ENCODE measurements around the gene PYROXD2. TPM values are rescaled to one million over a fixed set of nuclear protein-coding genes. Genes with fewer than 3 reads are reported as not detected.

The PYROXD2 gene
- total RNA-seq, 1 donor from 2014 or later: 2.8 TPM

DNA sequence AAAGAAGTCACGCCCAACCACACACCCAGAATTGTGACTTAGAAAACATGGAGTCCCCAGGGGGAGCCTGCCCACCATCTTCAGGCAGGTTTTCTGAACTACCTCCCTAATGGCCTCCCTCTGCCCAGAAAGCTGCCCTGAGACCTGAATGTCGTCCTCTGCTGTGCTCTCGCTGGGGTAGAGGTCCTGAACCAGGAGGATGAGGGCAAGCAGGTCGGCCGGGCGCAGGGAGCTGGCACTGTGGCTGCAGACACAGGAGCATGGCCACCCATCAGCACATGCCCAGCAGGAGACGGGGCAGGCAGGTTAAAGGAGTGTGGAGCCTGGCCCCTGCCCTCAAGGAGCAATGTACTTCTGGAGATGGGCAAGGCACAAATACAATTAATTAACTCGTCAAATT is 15.4 kb upstream of the PYROXD2 start:
- H3K9me3 Mint-ChIP-seq: peaks cover 11% of the 10 kb centered on the region
- no peak overlapping the region for H3K4me3 Mint-ChIP-seq (ENCODE audit: low read depth)
- intact Hi-C loops (cut with micrococcal nuclease): no loop called here
- H3K27me3 Mint-ChIP-seq (ENCODE audit: low read depth): no peaks in the 10 kb centered on the region
- peaks cover 57% of the 10 kb centered on the region for H3K36me3 Mint-ChIP-seq (ENCODE audit: low read depth)
- DNase-seq (ENCODE audit: low spot score): no peak
- H3K4me1 Mint-ChIP-seq (ENCODE audit: low read depth): no peaks in the 10 kb centered on the region
- H3K27ac Mint-ChIP-seq: no peak overlapping the region

- no peaks in the 10 kb centered on the region for H3K4me1 Mint-ChIP-seq (ENCODE audit: low read depth)
- no peak overlapping the region for H3K27ac Mint-ChIP-seq
- intact Hi-C loops (cut with micrococcal nuclease): no loop called here
- no peaks in the 10 kb centered on the region for H3K27me3 Mint-ChIP-seq (ENCODE audit: low read depth)
- peaks cover 11% of the 10 kb centered on the region for H3K9me3 Mint-ChIP-seq
- peaks cover 49% of the 10 kb centered on the region for H3K36me3 Mint-ChIP-seq (ENCODE audit: low read depth)
- DNase-seq (ENCODE audit: low spot score): no peak
- H3K4me3 Mint-ChIP-seq (ENCODE audit: low read depth): no peak overlapping the region
Observed at GRCh38 chr10:98429320-98430072, 14.5 kb upstream of the PYROXD2 start.

DNA sequence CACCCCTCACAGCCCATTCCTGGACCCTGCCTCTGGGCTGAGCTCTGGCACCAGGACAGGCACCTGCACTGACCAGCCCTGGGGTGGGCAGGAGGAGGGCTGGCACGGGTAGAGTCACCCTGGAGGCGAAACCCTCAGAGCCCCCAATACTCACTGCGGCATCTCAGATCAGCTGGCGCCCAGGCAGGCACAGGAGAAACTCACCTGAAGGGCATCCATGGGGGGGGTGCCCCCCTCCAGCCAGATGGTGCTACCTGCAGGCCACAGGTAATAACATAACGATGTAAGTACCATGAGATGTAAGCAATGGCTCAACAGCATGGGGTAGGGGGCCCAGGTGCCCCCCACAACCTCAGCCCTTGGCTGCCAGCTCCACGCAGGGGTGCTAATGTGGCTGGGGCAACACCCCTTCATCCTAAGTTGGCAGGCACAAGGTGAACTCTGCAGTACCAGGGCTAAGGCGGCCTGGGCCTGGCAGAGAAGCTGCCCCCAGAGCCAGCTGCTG is 12.1 kb upstream of the PYROXD2 start:
- Mint-ChIP-seq H3K27ac (no peak overlapping the region), H3K27me3 (ENCODE audit: low read depth) (no peaks in the 10 kb centered on the region), H3K4me3 (ENCODE audit: low read depth) (no peak overlapping the region), H3K4me1 (ENCODE audit: low read depth) (no peaks in the 10 kb centered on the region), H3K36me3 (ENCODE audit: low read depth) (peaks cover 34% of the 10 kb centered on the region), H3K9me3 (peaks cover 4% of the 10 kb centered on the region)
- DNase-seq (ENCODE audit: low spot score): no peak
- intact Hi-C loops (cut with micrococcal nuclease): no loop called here

GRCh38 chr10:98425511-98426352 is 10.8 kb upstream of the PYROXD2 start:
- intact Hi-C loops (cut with micrococcal nuclease): no loop called here
- Mint-ChIP-seq H3K27ac (no peak overlapping the region), H3K9me3 (no peaks in the 10 kb centered on the region), H3K36me3 (ENCODE audit: low read depth) (peaks cover 25% of the 10 kb centered on the region), H3K4me1 (ENCODE audit: low read depth) (no peaks in the 10 kb centered on the region), H3K4me3 (ENCODE audit: low read depth) (no peak overlapping the region), H3K27me3 (ENCODE audit: low read depth) (no peaks in the 10 kb centered on the region)
- no peak for DNase-seq (ENCODE audit: low spot score)

DNA sequence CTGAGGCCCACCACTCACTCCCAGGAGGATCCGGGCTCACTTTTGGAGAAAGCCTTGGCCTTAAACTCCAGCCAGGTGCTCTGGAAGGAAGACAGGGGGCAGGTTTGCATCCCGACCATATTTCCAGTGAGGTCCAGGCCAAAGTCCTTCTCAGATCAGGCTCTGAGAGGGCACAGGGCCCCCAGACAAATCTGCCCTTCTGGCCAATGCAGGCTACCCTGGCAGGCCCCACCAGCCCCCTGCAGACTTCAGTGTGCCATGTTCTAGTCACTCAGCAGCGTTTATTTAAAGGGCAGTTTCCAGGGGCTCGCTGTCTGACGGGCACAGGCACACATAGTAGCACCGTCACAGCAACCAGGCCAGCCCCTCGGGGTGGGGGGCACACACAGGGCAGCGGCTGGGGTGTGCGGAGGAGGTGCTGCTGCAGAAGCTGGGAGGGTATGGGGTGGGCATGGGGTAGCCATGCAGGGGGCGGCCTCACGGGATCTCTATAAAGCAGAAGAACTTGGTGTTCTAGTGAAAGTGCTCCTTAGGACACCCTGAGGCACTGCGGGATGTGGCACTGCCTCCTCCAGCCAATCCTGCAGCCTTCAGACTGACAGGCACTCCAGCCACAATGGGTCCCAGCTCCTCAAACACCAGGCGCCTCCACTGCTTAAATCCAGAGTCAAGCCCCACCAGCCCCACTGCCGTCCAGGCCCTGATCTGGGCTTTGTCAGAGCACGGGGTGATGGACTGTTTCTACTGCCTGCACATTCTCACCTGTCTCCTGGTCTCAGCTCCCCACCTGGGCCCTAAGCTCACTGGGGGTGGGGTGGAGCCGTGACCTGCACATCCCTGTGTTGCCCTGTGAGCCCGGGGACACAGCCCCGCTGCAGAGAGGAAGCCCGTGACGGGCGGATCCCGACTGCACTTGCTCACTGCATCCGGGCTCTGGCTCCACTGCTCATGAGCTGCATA is 9.6 kb upstream of the PYROXD2 start:
- no peak overlapping the region for H3K27ac Mint-ChIP-seq
- no peaks in the 10 kb centered on the region for H3K4me1 Mint-ChIP-seq (ENCODE audit: low read depth)
- intact Hi-C loops (cut with micrococcal nuclease): no loop called here
- no peak overlapping the region for H3K4me3 Mint-ChIP-seq (ENCODE audit: low read depth)
- no peaks in the 10 kb centered on the region for H3K27me3 Mint-ChIP-seq (ENCODE audit: low read depth)
- peaks cover 26% of the 10 kb centered on the region for H3K36me3 Mint-ChIP-seq (ENCODE audit: low read depth)
- no peaks in the 10 kb centered on the region for H3K9me3 Mint-ChIP-seq
- DNase-seq (ENCODE audit: low spot score): no peak

DNA sequence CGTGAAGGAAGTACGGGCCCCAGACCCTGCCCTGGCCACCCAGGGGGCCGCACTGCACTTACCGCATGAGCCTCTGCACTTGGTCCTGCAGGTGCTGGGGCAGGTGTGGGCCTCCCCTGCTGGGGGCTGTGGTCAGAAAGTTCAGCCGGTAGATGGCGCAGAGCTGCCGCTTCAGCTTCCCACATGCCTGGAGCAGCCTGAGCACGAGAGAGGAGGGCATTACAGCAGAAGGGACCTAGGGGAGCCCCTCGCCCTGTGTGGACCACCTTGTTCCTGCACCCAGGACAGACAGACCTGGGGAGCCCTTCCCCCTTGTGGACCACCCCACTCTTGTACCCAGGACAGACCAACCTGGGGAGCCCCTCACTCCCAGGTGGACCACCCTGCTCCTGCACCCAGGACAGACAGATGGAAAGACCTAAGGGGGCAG is 8.7 kb upstream of the PYROXD2 start:
- Mint-ChIP-seq H3K27ac (no peak overlapping the region), H3K4me1 (ENCODE audit: low read depth) (no peaks in the 10 kb centered on the region), H3K4me3 (ENCODE audit: low read depth) (no peak overlapping the region), H3K27me3 (ENCODE audit: low read depth) (no peaks in the 10 kb centered on the region), H3K9me3 (no peaks in the 10 kb centered on the region), H3K36me3 (ENCODE audit: low read depth) (peaks cover 30% of the 10 kb centered on the region)
- DNase-seq (ENCODE audit: low spot score): no peak
- intact Hi-C loops (cut with micrococcal nuclease): no loop called here

DNA sequence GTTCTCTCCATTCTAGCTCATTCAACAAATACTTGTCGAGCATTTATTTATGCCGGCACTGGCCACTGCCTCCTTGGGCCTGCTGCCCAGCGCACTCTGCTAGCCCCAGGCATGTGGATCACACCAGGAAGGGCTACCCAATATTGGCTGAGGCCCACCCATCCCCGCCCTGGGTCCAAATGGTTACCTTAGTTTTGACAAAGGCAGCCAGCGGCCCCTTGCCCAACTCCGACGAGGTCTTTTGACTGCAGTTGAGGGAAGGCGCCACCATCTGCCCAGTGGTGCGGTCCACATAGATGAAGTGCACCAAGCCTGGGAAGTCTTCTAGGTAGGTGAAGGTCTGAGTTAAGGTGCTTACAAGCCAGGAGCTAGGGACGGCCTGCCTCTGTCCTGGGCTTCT is 7.2 kb upstream of the PYROXD2 start:
- Mint-ChIP-seq H3K36me3 (ENCODE audit: low read depth) (peaks cover 24% of the 10 kb centered on the region), H3K4me3 (ENCODE audit: low read depth) (no peak overlapping the region), H3K4me1 (ENCODE audit: low read depth) (no peaks in the 10 kb centered on the region), H3K27ac (no peak overlapping the region), H3K27me3 (ENCODE audit: low read depth) (no peaks in the 10 kb centered on the region), H3K9me3 (no peaks in the 10 kb centered on the region)
- DNase-seq (ENCODE audit: low spot score): no peak
- intact Hi-C loops (cut with micrococcal nuclease): no loop called here

- intact Hi-C loops (cut with micrococcal nuclease): no loop called here
- Mint-ChIP-seq H3K27ac (no peak overlapping the region), H3K4me1 (ENCODE audit: low read depth) (no peaks in the 10 kb centered on the region), H3K4me3 (ENCODE audit: low read depth) (no peak overlapping the region), H3K36me3 (ENCODE audit: low read depth) (peaks cover 22% of the 10 kb centered on the region), H3K9me3 (no peaks in the 10 kb centered on the region), H3K27me3 (ENCODE audit: low read depth) (no peaks in the 10 kb centered on the region)
- DNase-seq (ENCODE audit: low spot score): no peak
Observed at GRCh38 chr10:98420786-98421185, 5.8 kb upstream of the PYROXD2 start.

GRCh38 chr10:98419469-98420261 is 4.7 kb upstream of the PYROXD2 start:
- peaks cover 25% of the 10 kb centered on the region for H3K36me3 Mint-ChIP-seq (ENCODE audit: low read depth)
- DNase-seq (ENCODE audit: low spot score): no peak
- H3K4me3 Mint-ChIP-seq (ENCODE audit: low read depth): no peak overlapping the region
- H3K9me3 Mint-ChIP-seq: no peaks in the 10 kb centered on the region
- H3K27me3 Mint-ChIP-seq (ENCODE audit: low read depth): no peaks in the 10 kb centered on the region
- H3K27ac Mint-ChIP-seq: no peak overlapping the region
- intact Hi-C loops (cut with micrococcal nuclease): no loop called here
- H3K4me1 Mint-ChIP-seq (ENCODE audit: low read depth): peaks cover 5% of the 10 kb centered on the region

DNA sequence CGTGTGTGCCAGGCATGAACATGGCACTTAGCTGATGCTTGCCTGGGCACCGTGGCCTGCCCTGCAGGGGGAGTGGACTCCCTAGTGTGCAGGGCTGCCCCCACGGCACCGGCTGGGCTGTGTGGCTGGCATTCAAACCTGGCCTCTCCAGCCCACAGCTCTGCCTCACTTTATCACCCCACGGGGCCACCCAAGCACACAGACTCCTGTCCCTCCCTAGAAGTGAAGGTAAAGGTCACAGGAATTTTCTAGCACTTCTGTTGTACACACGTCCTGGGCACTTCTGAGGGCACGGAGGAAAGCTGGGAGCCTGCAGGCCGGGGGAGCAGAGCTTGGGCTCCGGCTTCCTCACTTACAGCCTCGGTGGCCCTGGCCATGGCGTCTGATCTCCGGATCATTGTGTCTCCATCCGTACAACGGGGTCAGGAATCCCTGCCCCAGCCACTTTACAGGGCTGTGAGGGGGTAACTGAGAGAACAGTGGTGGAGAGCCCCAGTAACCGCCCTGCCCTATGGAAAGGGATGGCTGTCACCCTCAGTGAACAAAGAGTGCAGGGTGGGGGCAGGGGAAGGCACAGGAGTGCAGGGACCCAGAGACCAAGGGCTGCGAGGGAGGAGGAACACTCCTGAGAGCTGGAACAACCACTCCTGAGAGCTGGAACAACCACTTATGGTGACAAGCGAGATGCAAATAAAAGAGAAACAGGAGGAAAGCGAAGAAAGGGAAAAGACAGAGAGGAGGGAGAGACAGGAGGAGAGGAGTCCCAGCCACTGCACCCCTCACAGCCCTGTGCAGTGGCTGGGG is 3.9 kb upstream of the PYROXD2 start:
- Mint-ChIP-seq H3K27me3 (ENCODE audit: low read depth) (no peaks in the 10 kb centered on the region), H3K4me3 (ENCODE audit: low read depth) (no peak overlapping the region), H3K4me1 (ENCODE audit: low read depth) (peaks cover 10% of the 10 kb centered on the region), H3K9me3 (no peaks in the 10 kb centered on the region), H3K36me3 (ENCODE audit: low read depth) (peaks cover 25% of the 10 kb centered on the region), H3K27ac (no peak overlapping the region)
- DNase-seq (ENCODE audit: low spot score): no peak
- intact Hi-C loops (cut with micrococcal nuclease): no loop called here

DNA sequence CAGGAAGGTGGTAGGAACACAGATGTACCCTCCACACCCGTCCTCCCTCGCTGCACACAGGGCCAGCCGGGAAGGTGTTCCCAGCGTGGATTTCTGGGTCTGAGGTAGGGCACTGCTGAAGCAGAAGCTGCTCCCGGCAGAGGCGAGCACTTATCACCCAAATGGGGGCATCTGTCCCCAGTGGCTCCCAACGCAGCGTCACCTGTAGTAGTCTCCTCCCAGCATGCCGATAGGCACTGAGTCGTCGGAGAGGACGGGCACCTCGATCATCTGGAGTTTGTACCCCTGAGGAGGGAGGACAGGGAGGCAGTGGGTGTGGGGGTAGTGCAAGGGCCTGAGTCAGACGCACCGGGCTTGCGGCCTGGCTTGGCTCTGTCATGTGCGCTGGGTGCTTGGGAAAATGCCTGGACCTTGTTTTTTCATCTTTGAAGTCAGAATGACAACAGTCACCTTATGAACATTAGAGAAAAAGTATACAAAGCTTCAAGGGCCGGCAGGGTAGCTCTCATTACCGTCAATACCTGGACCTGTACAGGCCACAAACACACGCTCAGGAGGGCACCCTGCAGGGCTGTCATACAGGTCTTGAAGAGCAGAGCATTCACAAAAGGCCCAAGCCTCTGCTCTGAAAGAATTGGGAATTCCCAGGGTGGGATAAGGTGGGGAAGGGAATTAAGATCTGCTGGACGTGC is 3.1 kb upstream of the PYROXD2 start:
- no peak overlapping the region for H3K27ac Mint-ChIP-seq
- H3K4me3 Mint-ChIP-seq (ENCODE audit: low read depth): no peak overlapping the region
- peaks cover 25% of the 10 kb centered on the region for H3K36me3 Mint-ChIP-seq (ENCODE audit: low read depth)
- no peaks in the 10 kb centered on the region for H3K27me3 Mint-ChIP-seq (ENCODE audit: low read depth)
- peaks cover 10% of the 10 kb centered on the region for H3K4me1 Mint-ChIP-seq (ENCODE audit: low read depth)
- no peaks in the 10 kb centered on the region for H3K9me3 Mint-ChIP-seq
- intact Hi-C loops (cut with micrococcal nuclease): no loop called here
- DNase-seq (ENCODE audit: low spot score): no peak

Data from activated T-helper 2 cell treated with anti-CD3 and anti-CD28 coated beads, Interferon-gamma antibody, Interleukin-2, Interleukin-4, amounts not matched to agents 10 μg/mL and 5 μg/mL and 100 μg/mL, durations not matched to agents 14 hours and 24 hours and 36 hours (primary cell).